Mammary microvascular endothelial cell (primary cell): Measurements from ENCODE around the gene TRIM23. TPM values are rescaled to one million over a fixed set of nuclear protein-coding genes. Genes with fewer than 3 reads are reported as not detected.

Source experiments
- total RNA-seq: library from RNA; depleted of rRNA; stranded (reverse); fragments of >200 nt; gene quantifications from 2 replicates; pipeline ENCODE4 v1.2.3, GENCODE V29; 2015

Gene TRIM23
- total RNA-seq = 5.3 and 6.3 TPM in 2 replicates

GRCh38 chr5:65624025-65624570, at the start of gene TRIM23:
Gene TRIM23 (minus strand): TSS chr5:65624333. CDS start chr5:65624274, 59 bp downstream.

GRCh38 chr5:65624571-65625555, 730 bp upstream of the TRIM23 start, which contains the start of the genes SHLD3 and TRAPPC13:
Gene SHLD3 (plus strand): TSS chr5:65625027. CDS start chr5:65629588, 4,561 bp downstream.
Gene TRAPPC13 (plus strand): TSS chr5:65625027. CDS start chr5:65625061, 34 bp downstream.

GRCh38 chr5:65562731-65563701, 61.1 kb downstream of the TRIM23 start, which contains the start of the genes CENPK and PPWD1:
Gene CENPK (minus strand): TSS chr5:65563168. CDS start chr5:65554907, 8,261 bp downstream.
Gene PPWD1 (plus strand): TSS chr5:65563296. CDS start chr5:65563311, 15 bp downstream.

Other genes with a start within 250 kb of the TRIM23 start
- 20.1 and 20.6 TPM in 2 replicates for gene ADAMTS6, start 142.4 kb downstream of the TRIM23 start, total RNA-seq
- 21.1 and 31.0 TPM in 2 replicates for gene CENPK, start 61.2 kb downstream of the TRIM23 start, total RNA-seq
- 19.0 and 20.0 TPM in 2 replicates for gene PPWD1, start 61.0 kb downstream of the TRIM23 start, total RNA-seq
- 3.1 TPM in 2 replicates for gene SHLD3, start 694 bp upstream of the TRIM23 start, total RNA-seq
- 15.2 and 15.7 TPM in 2 replicates for gene TRAPPC13, start 694 bp upstream of the TRIM23 start, total RNA-seq
- 12.8 and 17.1 TPM in 2 replicates for gene SGTB, start 97.8 kb upstream of the TRIM23 start, total RNA-seq
- gene NLN, start 97.9 kb upstream of the TRIM23 start, total RNA-seq = 33.6 and 40.0 TPM in 2 replicates